HepG2 (cell line): ENCODE results near the gene ITPR1. TPM values are rescaled to one million over a fixed set of nuclear protein-coding genes. Genes with fewer than 3 reads are reported as not detected.

Experiments used
- HMG20A ChIP-seq: IDR thresholded peaks from 2 replicates; pipeline ENCODE4 v1.6.1; 2016; ENCODE audit warnings: borderline replicate concordance
- IRX3 ChIP-seq: sonication (generic); formaldehyde crosslinking; IDR thresholded peaks from 2 replicates; pipeline ENCODE4 v1.8.1; 2023; ENCODE audit warnings: mild to moderate bottlenecking, low read depth, missing genetic modification reagents, borderline replicate concordance
- KAT7 ChIP-seq: IDR thresholded peaks from 2 replicates; pipeline ENCODE4 v1.6.1; 2018; ENCODE audit warnings: borderline replicate concordance, missing compliant biosample characterization
- MAFK ChIP-seq, 2 experiments: IDR thresholded peaks in 1 of 2; conservative IDR thresholded peaks in 1 of 2; 2 replicates each; pipeline ENCODE4 v1.6.1; 2011; ENCODE audit warnings: improper control_type of control experiment in 2 of 2, low read length in 2 of 2
- MEIS2 ChIP-seq: sonication (generic); formaldehyde crosslinking; IDR thresholded peaks from 2 replicates; pipeline ENCODE4 v1.9.0; 2021; ENCODE audit warnings: mild to moderate bottlenecking, missing genetic modification reagents
- MXI1 ChIP-seq: IDR thresholded peaks from 3 replicates; pipeline ENCODE4 v1.6.1; 2012; ENCODE audit warnings: low read depth, low read length, inconsistent platforms, borderline replicate concordance
- NFE2L1 ChIP-seq: sonication (generic); formaldehyde crosslinking; IDR thresholded peaks from 2 replicates; pipeline ENCODE4 v1.4.0; 2020; ENCODE audit warnings: missing genetic modification reagents, mild to moderate bottlenecking, borderline replicate concordance
- NR2F2 ChIP-seq: IDR thresholded peaks from 2 replicates; pipeline ENCODE4 v1.6.1; 2012; ENCODE audit warnings: low read depth, inconsistent platforms, borderline replicate concordance
- RFX5 ChIP-seq: IDR thresholded peaks from 2 replicates; pipeline ENCODE4 v1.6.1; 2011; ENCODE audit warnings: low read depth, low read length, improper control_type of control experiment
- TCF7 ChIP-seq: sonication (generic); IDR thresholded peaks from 2 replicates; pipeline ENCODE4 v1.6.1; 2016; ENCODE audit warnings: antibody characterized with exemption, low read depth
- polyA plus RNA-seq, 8 experiments: library from polyadenylated mRNA; depleted of rRNA in 3 of 8; stranded (reverse) in 7 of 8; unstranded in 1 of 8; fragments of >200 nt; fragmentation: Illumina TruSeq in 4 of 8; extraction: Trizol in 4 of 8; gene quantifications; 2 replicates each; pipeline versions ENCODE4 v1.2.1 to v1.2.3, GENCODE V29; 2011 to 2016; ENCODE audit warnings: low read depth in 4 of 8, missing spikeins in 1 of 8, mixed read lengths in 1 of 8; ENCODE audit not compliant: insufficient read depth in 1 of 8
- total RNA-seq, 5 experiments: library from RNA; depleted of rRNA; stranded (reverse); fragments of >200 nt; fragmentation: Illumina TruSeq; extraction: Trizol; gene quantifications; 2 replicates each; pipeline ENCODE4 v1.2.3, GENCODE V29; 2016; ENCODE audit warnings: low read depth in 1 of 5
- TF ChIP-seq, protein P1 (sequence below): sonication (generic); formaldehyde crosslinking; IDR thresholded peaks from 2 replicates; pipeline ENCODE4 v1.8.1; 2023; ENCODE audit warnings: mild to moderate bottlenecking, missing genetic modification reagents, borderline replicate concordance
- TF ChIP-seq, protein P2 (sequence below): IDR thresholded peaks from 2 replicates; pipeline ENCODE4 v1.6.1; 2012; ENCODE audit warnings: inconsistent platforms
- TF ChIP-seq, protein P3 (sequence below): IDR thresholded peaks from 2 replicates; pipeline ENCODE4 v1.6.1; 2016; ENCODE audit warnings: mild to moderate bottlenecking
- TF ChIP-seq, protein P4 (sequence below): sonication (generic); formaldehyde crosslinking; IDR thresholded peaks from 2 replicates; pipeline ENCODE4 v1.4.0; 2020; ENCODE audit warnings: missing genetic modification reagents

ITPR1 gene
- total and polyA plus RNA-seq, 2 of the 13 experiments (the other 11 are each of a cell fraction or from before 2014, with no cell fraction given), result 10.0 to 11.4 TPM

DNA sequence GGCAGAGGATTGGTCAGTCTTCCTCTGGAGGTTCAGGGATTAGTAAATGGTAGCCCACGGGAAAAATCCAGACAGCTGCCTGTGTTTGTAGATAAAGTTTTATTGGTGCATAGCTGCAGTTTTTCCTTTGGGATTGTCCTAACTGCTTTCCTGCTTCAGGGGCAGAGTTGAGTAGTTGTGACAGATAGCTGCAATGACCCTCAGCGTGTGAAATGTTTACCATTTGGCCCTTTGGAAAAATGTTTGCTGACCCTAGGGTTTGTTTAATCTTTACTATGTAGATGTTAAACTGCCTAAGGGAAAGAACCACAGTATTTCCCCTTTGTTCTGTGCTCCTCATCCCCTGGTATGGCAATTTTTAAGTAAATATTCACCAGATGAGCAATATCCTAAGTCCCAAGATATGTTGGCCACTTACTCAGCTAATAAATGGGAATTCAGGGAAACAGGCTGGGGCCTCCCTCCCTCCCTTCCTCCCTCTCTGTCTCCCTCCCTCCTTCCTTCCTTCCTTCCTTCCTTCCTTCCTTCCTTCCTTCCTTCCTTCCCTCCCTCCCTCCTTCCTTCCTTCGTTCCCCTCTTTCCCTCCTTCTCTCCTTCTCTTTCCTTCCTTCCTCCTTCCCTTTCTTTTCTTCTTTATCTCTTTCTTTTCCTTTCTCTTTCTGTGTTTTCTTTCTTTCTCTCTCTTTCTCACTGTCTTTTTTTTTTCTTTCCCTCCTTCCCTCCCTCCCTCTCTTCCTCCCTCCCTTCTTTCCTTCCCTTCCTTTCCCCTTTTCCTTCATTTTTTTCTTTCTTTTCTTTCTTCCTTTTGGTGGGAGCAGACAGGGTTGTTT, 251.5 kb downstream of the ITPR1 start (continued):
- TF ChIP-seq NFE2L1 (CRISPR knock-in tag), result no peak
- TF ChIP-seq, protein P1, sequence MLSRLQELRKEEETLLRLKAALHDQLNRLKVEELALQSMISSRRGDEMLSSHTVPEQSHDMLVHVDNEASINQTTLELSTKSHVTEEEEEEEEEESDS (CRISPR knock-in tag), result peak; percentile 54; the same call in 1 of the 2 replicates
- TF ChIP-seq RFX5, result no peak
- peak; percentile 73; the same call in 1 of the 2 replicates for TF ChIP-seq MEIS2 (CRISPR knock-in tag)
- peak; percentile 54 to 62 for TF ChIP-seq MAFK (conservative IDR thresholded peaks at IDR 0.05 in 1 of 2, IDR thresholded peaks at IDR 0.05 in 1 of 2; ENCODE audit: low read length in 2 of 2)
- TF ChIP-seq HMG20A (CRISPR knock-in tag), result peak; percentile 81; the same call in 1 of the 2 replicates
- peak; percentile 43; the same call in 1 of the 2 replicates for TF ChIP-seq IRX3 (CRISPR knock-in tag)
- peak; percentile 87 for TF ChIP-seq NR2F2
- TF ChIP-seq, protein P2, sequence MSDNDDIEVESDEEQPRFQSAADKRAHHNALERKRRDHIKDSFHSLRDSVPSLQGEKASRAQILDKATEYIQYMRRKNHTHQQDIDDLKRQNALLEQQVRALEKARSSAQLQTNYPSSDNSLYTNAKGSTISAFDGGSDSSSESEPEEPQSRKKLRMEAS, result peak; percentile 31; the same call in 1 of the 2 replicates
- TF ChIP-seq, protein P3, sequence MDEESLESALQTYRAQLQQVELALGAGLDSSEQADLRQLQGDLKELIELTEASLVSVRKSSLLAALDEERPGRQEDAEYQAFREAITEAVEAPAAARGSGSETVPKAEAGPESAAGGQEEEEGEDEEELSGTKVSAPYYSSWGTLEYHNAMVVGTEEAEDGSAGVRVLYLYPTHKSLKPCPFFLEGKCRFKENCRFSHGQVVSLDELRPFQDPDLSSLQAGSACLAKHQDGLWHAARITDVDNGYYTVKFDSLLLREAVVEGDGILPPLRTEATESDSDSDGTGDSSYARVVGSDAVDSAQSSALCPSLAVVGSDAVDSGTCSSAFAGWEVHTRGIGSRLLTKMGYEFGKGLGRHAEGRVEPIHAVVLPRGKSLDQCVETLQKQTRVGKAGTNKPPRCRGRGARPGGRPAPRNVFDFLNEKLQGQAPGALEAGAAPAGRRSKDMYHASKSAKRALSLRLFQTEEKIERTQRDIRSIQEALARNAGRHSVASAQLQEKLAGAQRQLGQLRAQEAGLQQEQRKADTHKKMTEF (CRISPR knock-in tag), result peak; percentile 65; the same call in 1 of the 2 replicates
- TF ChIP-seq TCF7, result peak; percentile 60
- TF ChIP-seq KAT7 (CRISPR knock-in tag), result 0 out of 2 replicates have a peak, but pooled peaks have one; percentile 16
- peak; percentile 47; the same call in 1 of the 3 replicates for TF ChIP-seq MXI1
- TF ChIP-seq, protein P4, sequence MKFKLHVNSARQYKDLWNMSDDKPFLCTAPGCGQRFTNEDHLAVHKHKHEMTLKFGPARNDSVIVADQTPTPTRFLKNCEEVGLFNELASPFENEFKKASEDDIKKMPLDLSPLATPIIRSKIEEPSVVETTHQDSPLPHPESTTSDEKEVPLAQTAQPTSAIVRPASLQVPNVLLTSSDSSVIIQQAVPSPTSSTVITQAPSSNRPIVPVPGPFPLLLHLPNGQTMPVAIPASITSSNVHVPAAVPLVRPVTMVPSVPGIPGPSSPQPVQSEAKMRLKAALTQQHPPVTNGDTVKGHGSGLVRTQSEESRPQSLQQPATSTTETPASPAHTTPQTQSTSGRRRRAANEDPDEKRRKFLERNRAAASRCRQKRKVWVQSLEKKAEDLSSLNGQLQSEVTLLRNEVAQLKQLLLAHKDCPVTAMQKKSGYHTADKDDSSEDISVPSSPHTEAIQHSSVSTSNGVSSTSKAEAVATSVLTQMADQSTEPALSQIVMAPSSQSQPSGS (CRISPR knock-in tag), result peak; percentile 29; the same call in 1 of the 2 replicates
